LoVo (cell line): ENCODE data around the gene TTC7B.

Experiments
- DNase-seq: peaks from one replicate; pipeline ENCODE4 v3.0.0-alpha.2; 2016; ENCODE audit warnings: low spot score

Gene TTC7B

DNA sequence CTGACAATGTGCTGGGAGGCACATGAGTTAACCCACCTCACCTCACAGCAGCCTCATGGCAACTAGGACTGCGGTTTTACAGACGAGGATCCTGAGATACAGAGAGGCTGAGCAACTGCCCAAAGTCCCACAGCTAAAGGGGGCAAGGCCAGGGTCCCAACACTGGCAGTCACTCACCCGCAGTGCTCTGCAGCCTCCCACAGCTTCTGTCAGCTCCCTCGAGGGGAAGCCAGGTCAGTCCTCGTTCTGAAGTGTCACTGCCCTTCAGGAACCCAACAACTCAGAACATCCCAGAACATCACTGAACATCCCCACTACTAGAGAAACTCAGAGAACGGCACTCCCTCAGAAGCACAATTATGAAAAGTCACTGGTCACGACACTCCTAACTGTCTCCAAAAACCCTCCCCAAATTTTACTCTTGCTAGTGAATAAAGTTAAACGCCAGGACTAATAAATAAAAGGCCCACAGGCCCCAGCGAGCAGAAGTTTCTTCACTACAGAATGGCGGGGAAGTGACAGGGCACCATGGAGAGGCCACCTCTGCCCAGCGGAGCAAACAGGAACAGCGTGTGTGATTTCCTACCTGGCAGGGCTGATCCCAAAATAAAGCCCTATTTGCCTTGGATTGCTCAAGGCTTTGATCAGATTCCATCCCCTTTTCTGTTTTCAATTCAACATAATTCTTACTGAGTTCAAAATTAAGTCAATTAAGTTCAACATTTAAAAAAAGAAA, 75.1 kb downstream of the TTC7B start:
- DNase-seq, result no peak

DNA sequence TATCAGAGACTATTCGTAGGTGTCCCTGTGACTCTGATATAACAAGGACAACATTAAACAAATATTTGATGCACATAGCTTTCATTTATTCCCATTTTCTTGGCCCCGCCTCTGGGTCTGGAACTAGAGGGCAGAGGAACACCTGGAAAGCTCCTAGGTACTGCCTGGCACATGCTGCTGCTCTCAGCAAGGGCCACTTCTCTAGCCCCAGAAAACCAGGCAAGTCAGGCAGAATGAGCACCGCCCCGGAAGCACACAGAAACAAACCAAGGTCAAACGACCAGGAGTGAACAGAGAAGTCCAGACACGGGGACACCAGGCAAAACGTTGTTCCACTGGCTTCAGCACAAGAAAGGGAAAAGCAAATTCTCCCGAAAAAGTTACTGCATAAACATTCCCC, 76.1 kb downstream of the TTC7B start:
- DNase-seq, result no peak

DNA sequence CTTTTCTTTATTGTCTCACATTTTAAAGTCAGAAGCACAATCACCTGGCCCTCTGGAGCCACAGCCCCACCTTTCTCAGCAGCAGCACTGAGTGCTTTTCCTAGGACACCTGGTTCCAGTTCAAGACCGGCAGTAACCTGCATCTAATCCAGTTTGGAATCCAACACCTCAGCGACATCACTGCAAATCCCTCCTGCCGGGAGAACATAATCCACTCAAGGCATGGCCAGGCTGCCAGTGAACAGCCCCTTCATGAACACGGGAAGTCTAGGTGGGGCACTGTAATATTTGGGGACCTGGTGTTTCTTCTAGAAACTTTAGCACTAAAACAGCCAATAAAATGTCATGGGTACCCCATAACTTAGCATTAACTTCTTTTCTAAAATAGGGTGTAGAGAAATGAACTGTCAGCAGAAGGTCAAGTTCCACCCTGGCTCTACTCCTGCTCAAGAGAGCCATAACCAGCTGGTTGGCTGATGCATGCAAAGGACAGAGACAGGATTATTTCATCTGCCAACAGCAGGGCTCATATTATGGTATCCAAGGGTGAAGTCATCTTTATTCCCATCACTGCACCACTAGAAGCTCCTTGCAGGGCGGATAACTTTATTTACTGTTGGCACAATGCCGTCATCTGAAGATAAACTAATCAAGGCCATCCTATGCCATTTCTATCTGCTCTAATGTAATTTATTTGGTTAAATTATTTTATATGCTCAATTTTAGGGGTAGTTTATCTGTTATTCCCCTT, 76.7 kb downstream of the TTC7B start:
- DNase-seq, result no peak

DNA sequence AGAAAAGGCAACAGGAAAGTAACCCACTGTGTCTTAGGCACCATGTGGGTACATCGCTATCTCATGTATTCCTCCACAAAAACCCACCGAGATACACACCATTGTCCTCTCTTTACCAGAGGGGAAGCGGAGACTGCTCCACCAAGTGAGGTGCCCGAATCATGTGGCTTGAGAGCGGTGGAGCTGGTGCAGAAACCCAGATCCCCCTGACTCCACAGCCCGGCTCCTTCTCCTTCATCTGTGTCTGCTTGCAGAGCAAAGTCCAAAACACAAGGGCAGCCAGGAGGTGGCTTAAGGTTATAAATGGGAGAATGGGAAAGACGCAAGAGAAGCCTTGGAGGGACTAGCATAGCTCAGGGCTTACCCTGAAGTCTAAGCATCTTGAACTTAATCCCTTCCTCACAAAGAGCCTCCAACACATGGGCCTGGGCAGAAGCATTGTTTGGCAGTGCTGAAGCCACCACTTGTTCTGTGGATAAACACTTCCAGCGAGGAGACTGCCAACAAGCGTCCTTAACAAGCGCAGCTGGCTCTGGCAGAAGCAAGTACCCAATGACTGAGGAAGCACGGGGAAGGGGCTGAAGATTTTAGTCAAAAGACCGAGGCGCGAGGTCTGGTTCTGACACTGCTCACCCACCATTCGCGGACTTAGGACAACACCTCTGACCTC, 83.0 kb downstream of the TTC7B start:
- no peak for DNase-seq

DNA sequence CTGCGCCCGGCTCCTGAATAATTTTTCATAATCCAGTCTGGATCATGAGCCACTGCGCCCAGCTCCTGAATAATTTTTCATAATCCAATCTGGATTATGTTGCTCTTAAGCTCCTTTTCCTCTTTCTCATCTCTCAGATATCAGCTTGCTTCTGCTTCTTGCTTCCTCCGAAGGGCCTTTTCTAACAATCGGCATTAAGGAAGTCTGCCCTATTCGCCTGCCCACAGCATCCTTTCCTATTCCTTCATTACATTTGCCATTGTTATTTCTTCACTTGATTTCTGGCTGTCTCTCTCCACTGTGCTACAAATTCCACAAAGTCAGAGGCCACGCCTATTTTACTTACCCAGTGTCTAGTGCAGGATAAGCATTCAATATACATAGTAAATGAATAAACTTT, 83.5 kb downstream of the TTC7B start:
- no peak for DNase-seq

DNA sequence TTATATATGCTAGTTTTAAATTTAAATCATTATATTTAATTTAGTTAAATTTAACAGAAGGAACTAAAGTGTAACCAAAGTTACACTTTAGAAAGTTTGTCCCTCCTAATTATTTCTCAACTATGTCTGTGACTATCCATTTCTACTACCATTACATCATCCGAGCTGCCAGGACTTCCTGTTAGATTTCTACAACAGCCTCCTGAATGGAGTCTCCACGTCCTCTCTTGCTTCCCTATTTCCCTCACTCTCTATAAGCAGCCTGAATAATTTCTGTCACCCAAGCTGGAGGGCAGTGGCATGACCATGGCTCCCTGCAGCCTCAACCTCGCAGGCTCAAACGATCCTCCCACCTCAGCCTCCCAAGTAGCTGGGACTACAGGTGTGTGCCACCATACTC, 84.1 kb downstream of the TTC7B start:
- DNase-seq, result no peak

DNA sequence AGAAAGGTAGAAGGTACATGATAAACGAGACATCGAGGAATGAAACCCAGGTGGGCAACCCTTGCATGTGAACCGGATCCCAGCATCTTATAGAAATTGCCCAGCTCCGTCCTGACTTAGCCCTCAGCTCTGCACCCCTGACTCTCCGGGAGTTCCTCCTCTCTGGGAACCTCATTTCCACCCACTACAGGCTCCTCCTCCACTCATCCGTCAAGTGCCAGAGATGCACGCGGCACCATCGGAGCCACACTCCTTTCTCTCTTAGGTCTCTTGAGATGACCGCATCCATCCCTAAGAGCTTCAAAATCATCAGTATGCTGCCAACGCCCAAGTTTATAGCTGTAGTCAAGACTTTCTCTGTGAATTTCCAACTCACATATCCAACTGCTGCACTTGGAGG, 84.7 kb downstream of the TTC7B start:
- no peak for DNase-seq

DNA sequence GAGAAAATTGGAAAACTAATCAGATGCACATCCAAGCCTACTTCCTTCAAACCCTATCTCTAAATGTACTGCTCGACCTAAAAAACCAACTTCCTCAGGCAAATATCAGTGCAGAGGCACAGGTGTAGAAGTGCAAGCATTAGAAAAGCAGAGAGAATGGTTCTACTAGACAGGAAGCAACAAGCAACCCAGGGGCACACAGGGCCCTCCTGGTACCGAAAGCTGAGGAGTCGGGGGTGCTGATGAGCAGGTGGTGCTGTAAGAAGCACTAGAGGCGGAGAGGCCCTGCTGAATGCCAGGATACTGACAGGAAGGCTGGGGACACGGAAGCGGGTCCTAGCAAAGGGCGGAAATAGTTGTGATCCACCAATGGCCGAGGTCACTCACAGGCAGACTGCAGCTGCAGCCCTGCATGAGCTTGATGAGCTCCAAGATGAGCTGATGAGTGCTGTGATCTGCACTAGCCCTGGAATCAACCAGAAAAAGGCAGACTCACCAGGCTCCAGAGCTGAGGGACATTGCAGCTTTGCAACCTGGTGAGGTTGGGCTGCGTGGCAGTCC, 85.9 kb downstream of the TTC7B start:
- DNase-seq, result no peak

DNA sequence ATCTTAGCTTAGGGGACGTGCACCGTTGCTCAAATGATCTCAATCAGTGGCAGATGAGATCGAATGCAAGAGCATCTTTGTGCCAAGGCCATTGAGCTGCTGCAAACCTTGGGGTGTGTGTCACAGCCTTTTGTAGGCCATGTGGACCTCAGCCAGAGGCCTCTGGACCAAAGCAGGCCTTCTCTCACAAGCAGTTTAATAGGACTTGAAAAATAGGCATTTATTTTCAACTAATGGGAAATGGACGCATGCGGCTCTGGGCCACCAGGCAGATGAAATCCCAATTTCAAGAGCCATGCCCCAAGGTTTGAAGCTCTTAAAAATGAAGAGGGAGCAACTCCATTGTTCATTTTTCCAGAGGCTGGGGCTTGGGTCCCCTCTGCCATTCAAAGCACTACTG, 87.3 kb downstream of the TTC7B start:
- DNase-seq, result no peak

DNA sequence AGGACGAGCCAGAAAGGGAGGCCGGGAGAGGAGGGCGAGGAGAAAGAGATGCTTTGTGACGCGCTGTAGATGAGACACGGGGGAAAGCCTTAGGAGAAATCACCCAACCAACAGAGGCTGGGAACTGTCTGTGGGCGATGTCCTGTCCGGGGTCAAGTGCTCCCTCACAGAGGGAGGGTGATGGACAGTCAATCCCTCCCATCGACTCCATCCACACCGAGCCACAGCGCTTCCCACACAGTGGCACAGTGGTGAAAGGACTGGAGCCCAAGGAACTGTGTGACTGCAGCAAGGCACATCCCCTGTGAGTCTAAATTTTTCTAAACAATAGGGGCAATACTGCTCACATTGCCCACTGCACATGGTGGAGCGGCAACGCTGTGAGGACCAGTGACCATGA, 89.1 kb downstream of the TTC7B start:
- no peak for DNase-seq

DNA sequence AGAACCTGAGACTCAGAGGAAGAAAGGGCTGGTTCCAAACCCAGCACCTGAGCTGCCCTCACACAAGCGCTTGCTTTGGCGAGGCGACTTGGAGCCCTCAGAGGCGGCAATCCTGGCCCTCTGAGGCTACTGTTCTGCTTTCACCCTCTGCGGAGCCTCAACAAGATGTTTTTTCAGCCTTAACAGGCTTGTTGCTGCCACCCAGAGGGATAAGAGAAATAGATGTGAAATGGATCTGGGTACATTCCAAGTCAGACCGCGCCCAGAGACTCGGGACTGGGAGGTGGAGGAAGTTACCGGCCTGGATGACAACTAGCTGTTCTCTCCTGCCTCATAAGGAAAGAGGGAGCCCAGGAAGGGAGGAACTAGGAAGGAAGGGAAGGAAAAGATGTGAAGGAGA, 89.6 kb downstream of the TTC7B start:
- DNase-seq, result peak; percentile 41

DNA sequence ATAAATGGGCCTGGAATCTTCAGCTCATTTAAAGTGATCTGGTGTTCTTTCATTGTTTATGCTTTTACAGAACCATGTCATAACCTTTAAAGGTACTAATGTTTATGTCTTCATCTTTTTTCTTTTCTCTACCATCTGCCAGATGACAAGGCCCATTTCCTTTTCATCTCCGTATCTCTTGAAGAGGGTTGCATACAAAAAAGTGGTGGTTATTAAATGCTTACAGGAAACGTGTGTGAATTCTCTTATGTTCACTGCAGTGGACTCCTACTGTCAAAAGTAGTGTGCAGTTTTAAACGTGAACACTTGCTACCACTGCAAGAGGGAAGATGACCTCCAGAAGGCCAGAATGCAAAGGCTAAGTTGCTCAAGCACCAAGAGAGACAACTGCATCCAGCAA, 91.4 kb downstream of the TTC7B start:
- no peak for DNase-seq

DNA sequence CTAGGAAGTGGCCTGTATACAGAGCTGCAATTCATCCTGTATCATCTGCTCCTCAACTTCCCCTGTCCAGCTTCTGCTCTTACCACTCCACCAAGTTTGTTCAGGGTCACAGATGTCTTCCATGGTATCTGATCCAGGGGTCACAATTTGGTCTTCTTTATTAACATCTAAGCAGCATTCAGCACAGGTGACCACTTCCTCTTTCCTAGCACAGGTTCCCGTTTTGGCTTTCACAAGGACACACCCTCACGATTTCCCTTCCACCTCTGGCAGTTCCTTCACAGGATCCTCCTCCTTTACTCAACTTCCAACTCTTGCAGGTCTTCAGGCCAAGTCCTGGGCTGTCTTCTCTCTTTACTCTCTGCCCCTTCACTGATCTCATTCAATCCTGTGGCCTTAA, 93.6 kb downstream of the TTC7B start:
- no peak for DNase-seq

DNA sequence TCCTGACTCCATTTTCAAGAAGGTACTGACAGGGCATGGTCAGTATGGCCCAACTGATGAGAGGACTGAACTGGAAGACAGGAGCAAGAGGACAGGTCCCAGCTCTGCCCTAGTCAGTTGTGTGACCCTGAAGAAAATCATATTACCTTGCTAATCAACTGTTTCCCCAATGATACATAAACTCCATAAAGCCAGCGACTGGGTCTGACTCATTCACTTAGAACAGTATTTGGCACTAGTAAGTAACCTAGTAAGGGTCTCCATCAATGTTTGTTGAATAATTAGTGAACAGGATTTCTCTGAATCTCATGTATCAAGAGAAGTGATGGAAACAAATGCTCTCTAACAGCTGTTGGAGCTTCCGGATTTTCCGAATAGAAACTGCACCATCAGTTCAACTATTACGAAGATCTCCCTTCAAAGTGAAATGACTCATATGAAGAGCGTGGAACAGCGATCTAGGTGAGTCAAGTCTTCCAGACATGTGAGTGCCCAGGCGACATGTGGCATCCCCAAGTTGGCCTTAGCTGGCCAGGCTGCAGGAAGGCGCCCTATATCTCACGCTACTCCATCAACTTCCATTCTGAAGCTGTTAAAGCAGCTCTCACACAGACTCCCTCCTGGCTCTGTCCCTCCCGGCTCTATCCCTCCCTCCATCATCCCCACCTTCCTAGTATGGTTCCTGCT, 94.5 kb downstream of the TTC7B start:
- DNase-seq, result no peak

DNA sequence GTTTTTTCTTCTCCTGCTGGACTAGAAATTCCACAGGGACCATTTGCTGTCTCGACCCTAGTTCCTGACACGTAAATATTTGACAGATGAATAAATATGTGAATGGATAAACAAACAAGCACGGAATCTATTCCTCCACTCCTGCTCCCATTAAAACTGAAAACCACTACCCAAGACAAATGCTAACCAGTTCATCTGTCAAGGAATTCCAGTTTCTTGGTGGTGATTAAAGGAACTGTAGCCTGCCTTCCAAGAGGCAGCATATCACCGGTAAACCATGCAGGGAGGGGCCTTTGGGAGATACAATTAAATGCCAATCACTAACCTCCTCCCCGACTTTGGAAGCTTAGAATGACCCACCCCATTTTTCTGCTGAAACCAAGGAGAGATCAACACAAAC, 95.4 kb downstream of the TTC7B start:
- DNase-seq, result no peak

DNA sequence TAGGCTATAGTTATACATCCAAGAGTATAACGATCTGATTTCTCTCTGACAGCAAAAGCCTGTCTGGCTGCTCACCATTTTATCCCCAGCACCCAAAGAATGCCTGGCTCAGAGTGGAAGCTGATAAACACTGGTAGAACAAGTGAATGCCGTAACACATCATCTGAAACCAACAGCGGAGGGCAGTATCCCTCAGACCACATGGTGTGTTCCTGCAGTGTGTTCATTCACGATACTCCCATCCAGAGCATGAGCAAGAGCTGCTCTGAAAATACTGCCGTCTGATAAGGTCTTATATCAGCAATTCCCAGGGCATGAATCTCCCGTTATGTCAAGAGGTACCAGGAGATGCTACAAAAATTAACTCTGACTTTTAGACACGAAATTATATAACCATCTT, 95.9 kb downstream of the TTC7B start:
- DNase-seq, result no peak

DNA sequence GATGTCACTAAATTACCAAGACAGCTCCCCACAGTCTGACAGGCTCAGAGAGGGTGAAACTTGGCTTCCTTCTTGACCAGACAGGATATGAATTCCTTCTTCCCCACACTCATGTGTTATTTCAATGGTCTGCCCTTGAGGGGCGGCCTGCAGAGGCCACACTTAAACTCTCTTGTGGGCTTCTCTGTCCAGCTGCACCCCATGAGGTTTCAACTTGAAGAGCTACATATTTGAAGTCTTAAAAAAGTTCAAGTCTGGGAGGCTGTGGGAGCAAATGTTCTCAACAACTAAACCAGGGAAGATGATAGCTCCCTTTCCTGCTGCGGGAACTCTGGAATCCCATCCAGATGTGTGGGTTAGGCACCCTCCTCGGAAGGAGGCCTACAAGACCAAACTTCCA, 98.3 kb downstream of the TTC7B start:
- DNase-seq, result no peak

DNA sequence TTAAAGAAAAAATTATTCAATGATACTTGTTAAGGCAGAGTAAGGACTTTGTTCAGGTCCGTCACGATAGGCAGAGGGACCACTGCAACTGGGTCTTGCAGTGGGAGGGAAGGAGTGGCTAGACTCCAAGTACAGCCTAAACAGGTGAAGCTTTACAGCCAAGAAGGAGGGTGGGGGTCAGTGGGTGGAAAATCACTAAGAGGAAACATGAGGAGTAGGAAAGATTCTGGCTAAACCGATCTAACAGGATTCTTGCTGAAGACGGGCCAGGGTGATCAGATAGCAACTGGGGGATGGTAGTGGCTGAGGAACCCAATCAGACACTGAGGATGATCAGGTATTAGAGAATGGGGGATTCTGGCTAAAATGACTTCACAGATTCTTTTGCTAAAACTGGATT, 100.2 kb downstream of the TTC7B start:
- no peak for DNase-seq

DNA sequence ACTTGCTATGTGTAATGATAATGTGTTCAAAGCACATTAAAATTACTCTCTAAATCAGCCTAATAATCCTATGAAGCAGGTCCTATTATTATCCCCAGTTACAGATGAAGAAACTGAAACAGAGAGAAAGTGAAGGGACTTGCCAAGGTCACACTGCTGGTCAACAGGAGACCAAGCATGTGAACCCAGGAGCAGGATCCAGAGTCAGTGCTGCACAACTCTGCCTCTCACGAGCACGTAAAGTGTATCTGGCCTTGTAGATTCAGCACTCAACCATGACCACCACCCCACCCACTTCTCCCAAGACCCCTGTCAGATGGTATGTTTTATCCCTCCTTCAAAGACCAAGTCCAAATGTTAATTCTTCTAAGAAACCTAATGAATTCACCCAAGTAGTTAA, 100.7 kb downstream of the TTC7B start:
- DNase-seq, result no peak

DNA sequence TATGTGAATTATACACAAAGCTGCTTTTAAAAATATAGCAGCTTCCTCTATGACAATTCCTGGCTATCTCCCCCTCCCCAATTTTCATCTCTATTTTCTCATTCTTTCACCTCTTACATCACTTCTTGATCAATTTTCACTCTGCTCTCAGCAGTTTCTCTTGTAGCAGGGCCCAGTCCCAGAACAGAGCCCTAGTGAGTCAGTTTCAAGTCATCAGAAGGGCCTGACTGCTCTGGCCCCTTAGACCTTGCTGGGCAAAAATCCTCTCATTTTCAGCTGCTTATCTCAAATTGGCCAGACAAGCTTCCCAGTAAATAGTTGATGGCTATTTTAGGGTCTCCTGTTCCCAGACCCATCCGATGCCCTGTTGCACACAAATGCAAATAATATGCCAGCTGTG, 101.4 kb downstream of the TTC7B start:
- DNase-seq, result no peak

DNA sequence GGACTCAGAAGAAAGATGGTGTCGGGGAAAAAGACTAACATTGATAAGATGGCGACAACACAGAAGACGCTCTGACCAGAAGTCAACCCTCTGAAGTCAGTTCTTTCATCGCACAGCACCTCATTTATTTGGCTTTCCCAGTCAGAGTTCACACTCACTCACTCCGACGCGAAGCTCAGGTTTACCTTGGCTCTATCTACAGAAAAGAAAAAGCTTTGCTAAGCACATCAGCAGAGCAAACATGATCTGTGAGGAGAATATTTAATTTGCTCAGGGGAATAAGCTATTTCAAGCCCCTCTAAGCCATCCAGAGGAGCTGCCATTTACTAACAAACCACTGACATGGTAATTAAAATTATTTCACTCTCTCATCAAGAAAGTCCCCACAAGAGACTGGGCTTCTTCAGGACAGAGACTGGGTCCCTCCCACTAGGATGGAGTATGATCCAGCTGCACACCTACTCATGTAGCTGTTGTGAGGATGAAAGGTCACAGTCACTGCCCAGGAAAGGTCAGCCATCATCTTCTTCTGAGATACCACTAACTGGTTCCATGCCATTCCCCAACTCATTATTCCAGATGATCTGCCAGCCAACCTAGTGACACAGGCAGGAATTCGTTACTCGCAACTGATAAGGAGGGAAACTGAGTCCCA, 111.4 kb downstream of the TTC7B start:
- DNase-seq, result no peak
